CD4-positive, alpha-beta T cell treated with Interleukin-17A for 1 hour (primary cell): ENCODE data around the gene A2M.

Experiments
- DNase-seq: peaks from one replicate; pipeline ENCODE4 v3.0.0-alpha.2; 2020

Gene A2M

GRCh38 chr12:9120487-9121184, 4.9 kb upstream of the A2M start:
- no peak for DNase-seq

GRCh38 chr12:9118158-9118557, 2.4 kb upstream of the A2M start:
- peak; percentile 43 for DNase-seq

GRCh38 chr12:9114946-9115345, 773 bp downstream of the A2M start:
- DNase-seq = no peak

GRCh38 chr12:9113987-9114309, 1.8 kb downstream of the A2M start:
- no peak for DNase-seq

DNA sequence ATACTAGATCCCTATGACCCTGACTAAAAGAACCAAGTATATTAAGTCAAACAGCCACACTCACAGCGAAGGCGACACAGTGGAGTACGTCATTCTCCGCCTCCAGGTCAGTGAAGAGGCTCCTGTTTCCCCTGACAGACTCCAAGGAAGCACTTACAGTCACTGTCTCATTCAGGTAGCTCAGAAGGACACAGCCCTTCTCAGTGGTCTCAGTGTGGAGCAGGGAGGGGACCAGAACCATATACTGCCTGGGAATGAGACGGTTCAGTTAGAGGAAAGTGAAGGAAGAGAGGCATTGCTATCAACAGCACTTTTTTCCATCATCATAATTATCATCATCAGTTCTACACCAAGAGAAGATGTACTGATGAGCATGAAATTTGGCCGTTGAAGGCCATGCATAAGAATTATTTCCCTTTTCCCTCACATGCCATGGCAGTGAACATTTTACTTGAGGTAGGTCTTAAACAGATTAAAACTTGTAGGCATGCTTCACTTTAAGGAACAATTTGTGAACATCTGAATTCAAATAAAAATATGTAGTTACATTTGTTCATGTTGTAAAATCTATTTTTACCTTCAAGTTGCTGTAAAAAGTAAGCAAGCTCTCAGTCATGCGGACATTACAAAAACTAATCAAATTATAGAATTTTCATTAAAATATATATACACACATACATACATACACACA, 2.3 kb downstream of the A2M start:
- DNase-seq = no peak

- DNase-seq = no peak
These were observed 3.5 kb downstream of the A2M start for GRCh38 chr12:9112076-9112853.

- DNase-seq = no peak
These were observed 4.2 kb downstream of the A2M start for GRCh38 chr12:9111525-9111924.

DNA sequence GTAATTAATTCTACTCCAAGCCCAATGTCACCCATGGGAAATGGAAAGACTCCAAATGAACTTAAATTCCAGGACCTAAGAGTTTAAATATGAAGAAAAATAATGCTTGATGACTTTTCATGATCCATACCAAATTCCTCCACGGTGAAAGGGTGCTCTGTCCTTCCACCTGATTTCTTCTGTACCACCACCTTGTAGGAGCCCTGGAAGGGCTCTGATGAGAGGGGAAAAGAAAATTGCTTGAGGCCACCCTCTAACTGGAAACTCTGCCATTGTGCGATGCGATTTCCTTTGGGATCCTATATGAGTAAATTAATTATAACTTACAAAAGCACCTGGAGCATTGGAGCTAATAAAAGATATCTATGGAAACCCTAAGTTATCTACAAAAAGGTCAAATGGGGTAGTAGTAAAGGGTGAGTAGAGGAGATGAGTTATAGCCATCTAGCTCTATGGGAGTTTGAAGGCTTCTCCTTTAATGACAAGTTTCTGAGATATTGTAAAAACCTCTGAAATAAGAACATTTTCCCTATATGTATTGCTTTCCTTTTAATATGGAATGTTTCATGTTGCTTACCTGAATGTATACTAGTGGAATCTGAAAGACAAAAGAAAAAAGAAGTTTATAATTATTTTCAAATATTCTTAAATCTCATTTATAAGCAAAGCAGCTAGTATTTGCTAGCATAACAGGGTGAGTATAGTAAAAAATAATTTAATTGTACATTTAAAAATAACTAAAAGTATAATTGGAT, 5.8 kb downstream of the A2M start:
- DNase-seq = no peak

- DNase-seq = no peak
These were observed 6.6 kb downstream of the A2M start for GRCh38 chr12:9109213-9109522.

- DNase-seq = no peak
These were observed 7.1 kb downstream of the A2M start for GRCh38 chr12:9108504-9109212.

- no peak for DNase-seq
These were observed 8.2 kb downstream of the A2M start for GRCh38 chr12:9107542-9107873.

DNA sequence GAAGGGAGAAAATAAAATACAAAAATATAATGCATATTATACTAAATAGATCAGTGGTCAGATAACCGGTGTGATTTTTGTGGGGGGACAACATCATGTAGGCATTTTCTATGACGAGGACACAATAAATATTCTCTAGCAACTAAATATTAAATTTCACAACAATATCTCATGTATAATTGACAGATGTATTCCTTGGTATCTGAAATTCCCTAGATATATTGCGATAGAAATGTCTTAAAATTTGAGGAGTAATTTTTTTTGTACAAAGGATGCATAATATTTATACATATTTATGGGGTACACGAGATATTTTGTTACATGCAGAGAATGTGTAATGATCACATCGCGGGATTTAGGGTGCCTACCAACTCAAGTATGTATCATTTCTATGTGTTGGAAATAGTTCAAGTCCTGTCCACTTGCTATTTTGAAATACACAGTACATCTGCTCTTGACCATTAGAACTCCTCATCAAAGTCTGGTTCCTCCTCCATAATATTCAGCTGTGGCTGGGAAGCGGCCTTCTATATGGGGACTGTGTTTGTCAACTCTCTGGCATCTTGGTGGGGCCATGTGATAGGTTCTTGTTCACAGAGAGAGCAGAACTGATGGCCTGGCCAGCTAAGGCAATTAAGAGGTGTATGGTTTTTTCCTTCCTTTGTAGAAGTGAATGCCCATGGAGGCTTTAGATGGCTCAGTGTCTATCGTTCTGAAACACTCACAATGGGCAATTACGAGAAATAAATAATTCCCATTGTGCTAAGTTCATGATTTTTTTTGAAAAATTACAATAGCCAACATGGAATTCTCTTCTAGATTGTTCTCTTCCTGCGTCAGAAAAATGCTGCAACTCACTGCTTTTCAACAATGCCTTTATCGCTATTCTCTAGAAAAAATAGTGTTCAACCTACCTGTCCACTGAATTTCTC, 8.8 kb downstream of the A2M start:
- DNase-seq = no peak

GRCh38 chr12:9106067-9106466, 9.7 kb downstream of the A2M start:
- DNase-seq = no peak

GRCh38 chr12:9104767-9105423, 10.8 kb downstream of the A2M start:
- DNase-seq = no peak

- DNase-seq = no peak
These were observed 11.6 kb downstream of the A2M start for GRCh38 chr12:9104087-9104486.

GRCh38 chr12:9103050-9103849, 12.5 kb downstream of the A2M start:
- peak; percentile 3 for DNase-seq

GRCh38 chr12:9101018-9101687, 14.6 kb downstream of the A2M start:
- DNase-seq = no peak

DNA sequence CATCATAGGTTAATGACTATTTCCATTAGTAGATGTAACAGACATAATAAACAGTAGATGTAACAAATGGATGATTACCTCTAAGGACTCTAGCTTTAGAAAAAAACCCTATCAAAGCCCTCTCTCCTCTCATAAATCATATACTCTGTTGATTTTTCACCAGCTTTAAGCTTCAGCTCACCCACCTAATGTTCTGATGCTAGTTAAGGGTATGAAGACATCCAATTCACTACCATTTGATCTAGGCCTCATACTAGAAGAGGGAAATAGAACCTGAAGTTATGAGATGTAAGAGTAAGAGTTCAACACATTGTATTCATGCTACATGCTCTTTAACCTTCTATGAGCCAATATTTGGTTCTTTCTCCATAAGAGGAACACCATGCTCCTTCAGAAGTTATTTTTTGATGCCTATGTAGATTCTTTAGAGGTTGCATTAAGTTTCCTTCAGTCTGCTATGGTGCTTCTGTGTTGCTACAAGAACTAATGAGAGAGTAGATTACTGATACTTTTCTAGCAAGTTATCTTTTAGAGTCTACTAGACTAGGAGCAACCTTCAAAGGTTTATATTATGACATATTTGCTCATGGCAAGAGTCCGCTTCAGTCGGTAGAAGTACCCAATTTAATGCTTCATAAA, 16.0 kb downstream of the A2M start:
- no peak for DNase-seq

- no peak for DNase-seq
These were observed 17.2 kb downstream of the A2M start for GRCh38 chr12:9098463-9099026.
